MM.1S (cell line): Measurements from ENCODE around the gene MANSC4.

Experiments
- EZH2 ChIP-seq: fragments of 300-600 bp; sonication (generic); optimal IDR thresholded peaks from 2 replicates; pipeline ENCODE3; 2017; ENCODE audit warnings: low read depth, mild to moderate bottlenecking, antibody characterized with exemption, low read length, mixed read lengths
- EZH2phosphoT487 ChIP-seq: fragments of 300-600 bp; sonication (generic); IDR thresholded peaks from 2 replicates; pipeline ENCODE4 v1.6.1; 2018; ENCODE audit warnings: antibody characterized with exemption, low read length
- TF ChIP-seq, protein P1 (sequence below): fragments of 300-600 bp; sonication (generic); IDR thresholded peaks from 2 replicates; pipeline ENCODE4 v1.5.1; 2016; ENCODE audit warnings: antibody characterized with exemption, low read length, mixed read lengths

DNA sequence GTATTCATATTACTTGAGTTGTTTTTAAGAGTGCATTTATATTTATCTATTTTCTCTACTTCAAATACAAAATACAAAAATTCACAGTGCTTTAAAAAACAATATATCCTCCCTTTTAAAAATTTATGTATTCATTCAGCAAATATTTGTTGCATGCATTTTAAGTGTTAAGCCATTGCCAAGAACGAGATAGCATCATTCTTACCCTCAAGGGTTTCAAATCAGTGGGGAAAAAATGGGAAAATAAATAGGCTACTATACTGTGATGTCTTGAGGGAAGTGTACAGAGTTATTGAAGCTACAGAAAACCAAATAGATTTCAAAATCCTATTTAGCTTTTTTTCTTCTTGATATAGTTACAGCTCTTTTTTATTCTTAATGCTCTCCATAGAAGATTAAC, 46.2 kb downstream of the MANSC4 start:
- TF ChIP-seq, protein P1, sequence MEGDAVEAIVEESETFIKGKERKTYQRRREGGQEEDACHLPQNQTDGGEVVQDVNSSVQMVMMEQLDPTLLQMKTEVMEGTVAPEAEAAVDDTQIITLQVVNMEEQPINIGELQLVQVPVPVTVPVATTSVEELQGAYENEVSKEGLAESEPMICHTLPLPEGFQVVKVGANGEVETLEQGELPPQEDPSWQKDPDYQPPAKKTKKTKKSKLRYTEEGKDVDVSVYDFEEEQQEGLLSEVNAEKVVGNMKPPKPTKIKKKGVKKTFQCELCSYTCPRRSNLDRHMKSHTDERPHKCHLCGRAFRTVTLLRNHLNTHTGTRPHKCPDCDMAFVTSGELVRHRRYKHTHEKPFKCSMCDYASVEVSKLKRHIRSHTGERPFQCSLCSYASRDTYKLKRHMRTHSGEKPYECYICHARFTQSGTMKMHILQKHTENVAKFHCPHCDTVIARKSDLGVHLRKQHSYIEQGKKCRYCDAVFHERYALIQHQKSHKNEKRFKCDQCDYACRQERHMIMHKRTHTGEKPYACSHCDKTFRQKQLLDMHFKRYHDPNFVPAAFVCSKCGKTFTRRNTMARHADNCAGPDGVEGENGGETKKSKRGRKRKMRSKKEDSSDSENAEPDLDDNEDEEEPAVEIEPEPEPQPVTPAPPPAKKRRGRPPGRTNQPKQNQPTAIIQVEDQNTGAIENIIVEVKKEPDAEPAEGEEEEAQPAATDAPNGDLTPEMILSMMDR, result no peak
- TF ChIP-seq EZH2 (no peak), EZH2phosphoT487 (no peak)
